Activated naive CD4-positive, alpha-beta T cell (primary cell): ENCODE results near the gene TWNK.
"Not testable (repeated sequence)": the region's sequence is repeated elsewhere in the genome, so short reads cannot be mapped to it uniquely, and the experiment has no call there.

Experiments
- DNase-seq, 4 experiments: peaks; one replicate each; lab custom pipeline; 2025; lab: John Stamatoyannopoulos, UW

TWNK gene

GRCh38 chr10:100972904-100973535, 14.3 kb upstream of the TWNK start:
- DNase-seq = no peak

GRCh38 chr10:100975397-100975796, 11.9 kb upstream of the TWNK start:
- not testable (repeated sequence) for DNase-seq

- no peak for DNase-seq
Observed at GRCh38 chr10:100976906-100977305, 10.4 kb upstream of the TWNK start.

GRCh38 chr10:100977436-100977835, 9.9 kb upstream of the TWNK start:
- DNase-seq = no peak

GRCh38 chr10:100978121-100978900, 9.0 kb upstream of the TWNK start:
- no peak for DNase-seq

GRCh38 chr10:100978901-100979195, 8.5 kb upstream of the TWNK start:
- no peak for DNase-seq

GRCh38 chr10:100979791-100980272, 7.5 kb upstream of the TWNK start:
- no peak for DNase-seq

- no peak for DNase-seq
Observed at GRCh38 chr10:100980311-100980710, 7.0 kb upstream of the TWNK start.

GRCh38 chr10:100980711-100981110, 6.6 kb upstream of the TWNK start:
- no peak for DNase-seq

- DNase-seq = no peak
Observed at GRCh38 chr10:100981178-100981772, 6.1 kb upstream of the TWNK start.

GRCh38 chr10:100982916-100983830, 4.2 kb upstream of the TWNK start:
- no peak for DNase-seq

- no peak for DNase-seq
Observed at GRCh38 chr10:100983868-100984671, 3.3 kb upstream of the TWNK start.

- DNase-seq = no peak
Observed at GRCh38 chr10:100984672-100985177, 2.6 kb upstream of the TWNK start.

- no peak for DNase-seq
Observed at GRCh38 chr10:100985336-100985735, 2.0 kb upstream of the TWNK start.

- DNase-seq = no peak
Observed at GRCh38 chr10:100986623-100986951, 756 bp upstream of the TWNK start.

GRCh38 chr10:100987685-100988049, 324 bp downstream of the TWNK start:
- DNase-seq = no peak

- no peak for DNase-seq
Observed at GRCh38 chr10:100988166-100988565, 823 bp downstream of the TWNK start.

- DNase-seq = no peak
Observed at GRCh38 chr10:100989088-100989487, 1.7 kb downstream of the TWNK start.

- DNase-seq = no peak
Observed at GRCh38 chr10:100993986-100994708, 6.8 kb downstream of the TWNK start.

- DNase-seq = no peak
Observed at GRCh38 chr10:100995181-100995580, 7.8 kb downstream of the TWNK start.
